ENCODE results near the gene LARGE1. TPM values are rescaled to one million over a fixed set of nuclear protein-coding genes. Genes with fewer than 3 reads are reported as not detected.

Gene LARGE1
- total RNA-seq, 1 donor from 2014 or later = 195 TPM

GRCh38 chr22:33605221-33605620 is 315.1 kb downstream of the LARGE1 start:
- no peak for DNase-seq (ENCODE audit: low spot score, unreplicated experiment)
- H3K9me3 Mint-ChIP-seq (ENCODE audit: low read depth) = peaks cover 3% of the 10 kb centered on the region
- H3K27ac Mint-ChIP-seq = no peak overlapping the region
- TF ChIP-seq, protein P1, sequence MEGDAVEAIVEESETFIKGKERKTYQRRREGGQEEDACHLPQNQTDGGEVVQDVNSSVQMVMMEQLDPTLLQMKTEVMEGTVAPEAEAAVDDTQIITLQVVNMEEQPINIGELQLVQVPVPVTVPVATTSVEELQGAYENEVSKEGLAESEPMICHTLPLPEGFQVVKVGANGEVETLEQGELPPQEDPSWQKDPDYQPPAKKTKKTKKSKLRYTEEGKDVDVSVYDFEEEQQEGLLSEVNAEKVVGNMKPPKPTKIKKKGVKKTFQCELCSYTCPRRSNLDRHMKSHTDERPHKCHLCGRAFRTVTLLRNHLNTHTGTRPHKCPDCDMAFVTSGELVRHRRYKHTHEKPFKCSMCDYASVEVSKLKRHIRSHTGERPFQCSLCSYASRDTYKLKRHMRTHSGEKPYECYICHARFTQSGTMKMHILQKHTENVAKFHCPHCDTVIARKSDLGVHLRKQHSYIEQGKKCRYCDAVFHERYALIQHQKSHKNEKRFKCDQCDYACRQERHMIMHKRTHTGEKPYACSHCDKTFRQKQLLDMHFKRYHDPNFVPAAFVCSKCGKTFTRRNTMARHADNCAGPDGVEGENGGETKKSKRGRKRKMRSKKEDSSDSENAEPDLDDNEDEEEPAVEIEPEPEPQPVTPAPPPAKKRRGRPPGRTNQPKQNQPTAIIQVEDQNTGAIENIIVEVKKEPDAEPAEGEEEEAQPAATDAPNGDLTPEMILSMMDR (IDR thresholded peaks at IDR 0.05; ENCODE audit: unreplicated experiment) = no peak
- H3K4me1 Mint-ChIP-seq (ENCODE audit: low read depth) = peaks cover 18% of the 10 kb centered on the region
- peaks cover 42% of the 10 kb centered on the region for H3K36me3 Mint-ChIP-seq (ENCODE audit: insufficient read depth)
- no peak overlapping the region for H3K4me3 Mint-ChIP-seq (ENCODE audit: low read depth)
- H3K27me3 Mint-ChIP-seq = no peaks in the 10 kb centered on the region

GRCh38 chr22:33601062-33601461 is 319.2 kb downstream of the LARGE1 start:
- H3K4me3 Mint-ChIP-seq (ENCODE audit: low read depth) = no peak overlapping the region
- TF ChIP-seq, protein P1 (IDR thresholded peaks at IDR 0.05; ENCODE audit: unreplicated experiment) = no peak
- peaks cover 13% of the 10 kb centered on the region for H3K4me1 Mint-ChIP-seq (ENCODE audit: low read depth)
- peaks cover 6% of the 10 kb centered on the region for H3K9me3 Mint-ChIP-seq (ENCODE audit: low read depth)
- H3K27me3 Mint-ChIP-seq = no peaks in the 10 kb centered on the region
- no peak for DNase-seq (ENCODE audit: low spot score, unreplicated experiment)
- peaks cover 44% of the 10 kb centered on the region for H3K36me3 Mint-ChIP-seq (ENCODE audit: insufficient read depth)
- no peak overlapping the region for H3K27ac Mint-ChIP-seq

DNA sequence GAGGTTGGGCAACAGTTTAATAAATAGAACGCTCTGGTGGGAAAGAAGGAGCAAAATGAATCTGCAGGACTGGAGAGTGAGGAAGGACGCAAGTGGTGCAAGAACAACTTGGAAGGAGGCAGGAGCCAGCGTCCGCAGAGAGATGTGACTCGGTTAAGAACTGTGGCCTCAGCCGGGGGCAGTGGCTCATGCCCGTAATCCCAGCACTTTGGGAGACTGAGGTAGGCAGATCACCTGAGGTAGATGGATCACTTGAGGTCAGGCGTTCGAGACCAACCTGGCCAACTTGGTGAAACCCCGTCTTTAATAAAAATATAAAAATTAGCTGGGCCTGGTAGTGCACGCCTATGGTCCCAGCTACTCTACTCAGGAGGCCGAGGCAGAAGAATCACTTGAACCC is 319.7 kb downstream of the LARGE1 start:
- no peak for DNase-seq (ENCODE audit: low spot score, unreplicated experiment)
- TF ChIP-seq, protein P1 (IDR thresholded peaks at IDR 0.05; ENCODE audit: unreplicated experiment) = no peak
- H3K36me3 Mint-ChIP-seq (ENCODE audit: insufficient read depth) = peaks cover 44% of the 10 kb centered on the region
- peaks cover 6% of the 10 kb centered on the region for H3K9me3 Mint-ChIP-seq (ENCODE audit: low read depth)
- peaks cover 9% of the 10 kb centered on the region for H3K4me1 Mint-ChIP-seq (ENCODE audit: low read depth)
- no peaks in the 10 kb centered on the region for H3K27me3 Mint-ChIP-seq
- H3K4me3 Mint-ChIP-seq (ENCODE audit: low read depth) = no peak overlapping the region
- peak overlapping the region; percentile 2 for H3K27ac Mint-ChIP-seq

DNA sequence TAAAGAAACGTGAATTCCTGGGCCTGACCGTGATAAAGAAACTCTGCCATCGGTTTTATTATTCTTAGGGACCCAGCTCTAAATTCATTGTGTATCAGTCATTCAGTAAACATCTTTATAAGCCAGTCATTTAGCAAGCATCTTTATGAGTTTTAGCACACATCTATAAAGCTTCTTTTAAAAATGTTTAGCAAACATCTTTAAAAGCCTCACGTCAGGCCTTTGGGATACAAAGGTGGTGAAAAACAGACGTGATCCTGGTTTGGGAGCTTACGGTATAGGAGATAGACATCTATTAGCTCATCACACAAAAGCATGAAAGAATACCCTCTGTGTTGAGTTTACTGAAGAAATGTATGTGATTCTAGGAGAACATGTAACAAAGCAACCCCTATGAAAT is 320.2 kb downstream of the LARGE1 start:
- TF ChIP-seq, protein P1 (IDR thresholded peaks at IDR 0.05; ENCODE audit: unreplicated experiment) = no peak
- peaks cover 44% of the 10 kb centered on the region for H3K36me3 Mint-ChIP-seq (ENCODE audit: insufficient read depth)
- peaks cover 6% of the 10 kb centered on the region for H3K9me3 Mint-ChIP-seq (ENCODE audit: low read depth)
- H3K27me3 Mint-ChIP-seq = no peaks in the 10 kb centered on the region
- DNase-seq (ENCODE audit: low spot score, unreplicated experiment) = no peak
- H3K4me1 Mint-ChIP-seq (ENCODE audit: low read depth) = peaks cover 4% of the 10 kb centered on the region
- H3K27ac Mint-ChIP-seq = no peak overlapping the region
- no peak overlapping the region for H3K4me3 Mint-ChIP-seq (ENCODE audit: low read depth)

DNA sequence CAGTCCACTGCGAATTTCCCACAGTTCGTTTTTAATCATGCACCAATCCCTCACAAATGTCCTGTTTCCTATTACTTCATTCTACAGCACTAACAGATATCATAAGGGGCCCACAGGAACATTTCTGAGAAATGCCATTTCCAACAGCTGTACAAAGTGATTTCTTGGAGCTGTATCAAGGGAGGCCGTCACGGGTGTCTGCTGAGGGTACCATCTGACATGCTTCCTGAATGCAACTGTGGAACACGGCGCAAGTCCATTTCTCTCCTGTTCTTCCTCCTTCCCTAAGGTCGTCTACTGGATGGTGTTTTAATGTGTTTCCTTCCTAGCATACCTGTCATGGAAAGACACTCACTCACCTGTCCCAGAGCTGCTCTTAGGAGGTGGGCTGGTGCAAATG is 320.7 kb downstream of the LARGE1 start:
- TF ChIP-seq, protein P1 (IDR thresholded peaks at IDR 0.05; ENCODE audit: unreplicated experiment) = no peak
- H3K27me3 Mint-ChIP-seq = no peaks in the 10 kb centered on the region

More for the DNA sequence above, 320.7 kb downstream of the LARGE1 start:
- H3K36me3 Mint-ChIP-seq (ENCODE audit: insufficient read depth) = peaks cover 44% of the 10 kb centered on the region
- no peak overlapping the region for H3K27ac Mint-ChIP-seq
- H3K4me3 Mint-ChIP-seq (ENCODE audit: low read depth) = no peak overlapping the region
- H3K9me3 Mint-ChIP-seq (ENCODE audit: low read depth) = peaks cover 6% of the 10 kb centered on the region
- DNase-seq (ENCODE audit: low spot score, unreplicated experiment) = no peak
- peaks cover 3% of the 10 kb centered on the region for H3K4me1 Mint-ChIP-seq (ENCODE audit: low read depth)
